GM23338 (cell line): ENCODE results near the gene ESRP2. TPM values are rescaled to one million over a fixed set of nuclear protein-coding genes. Genes with fewer than 3 reads are reported as not detected.
A peak's percentile ranks its signal among the peaks of the same experiment; 100 is the strongest.

Experiments
- ATAC-seq: fragments of 200-7000 bp; cut with Tn5 transposase; 3 replicates; pipeline ENCODE4 v1.9.1; 2020
- DNase-seq: peaks from one replicate; pipeline ENCODE4 v3.0.0-alpha.2; 2015; ENCODE audit warnings: low spot score
- H2AFZ ChIP-seq: fragments of 200-600 bp; sonication (generic); 2 replicates; pipeline ENCODE4 v1.8.0; 2016; ENCODE audit warnings: antibody characterized with exemption, mild to moderate bottlenecking, moderate library complexity
- H3F3A ChIP-seq: fragments of 200-600 bp; sonication (generic); replicated peaks from 2 replicates; pipeline ENCODE4 v1.8.0; 2017; ENCODE audit warnings: antibody characterized with exemption, mixed run types, low read depth
- H3K27ac ChIP-seq: fragments of 200-600 bp; sonication (generic); 2 replicates; pipeline ENCODE4 v1.6.1; 2016; ENCODE audit warnings: low read depth
- H3K27me3 ChIP-seq: fragments of 200-600 bp; sonication (generic); 2 replicates; pipeline ENCODE4 v1.8.0; 2016; ENCODE audit warnings: mild to moderate bottlenecking, mixed run types, moderate library complexity; ENCODE audit not compliant: insufficient read depth
- H3K36me3 ChIP-seq: fragments of 200-600 bp; sonication (generic); 2 replicates; pipeline ENCODE4 v1.8.0; 2016; ENCODE audit warnings: mild to moderate bottlenecking; ENCODE audit not compliant: insufficient read depth
- H3K4me1 ChIP-seq: fragments of 200-600 bp; sonication (generic); 2 replicates; pipeline ENCODE4 v1.8.0; 2016; ENCODE audit warnings: mild to moderate bottlenecking, moderate library complexity; ENCODE audit not compliant: insufficient read depth
- H3K4me2 ChIP-seq: fragments of 200-600 bp; sonication (generic); 2 replicates; pipeline ENCODE4 v1.7.1; 2017; ENCODE audit warnings: mixed run types
- H3K4me3 ChIP-seq: fragments of 200-600 bp; sonication (generic); 2 replicates; pipeline ENCODE4 v1.6.1; 2016; ENCODE audit warnings: mixed run types
- H3K79me2 ChIP-seq: fragments of 200-600 bp; sonication (generic); replicated peaks from 2 replicates; pipeline ENCODE4 v1.8.0; 2017; ENCODE audit warnings: mild to moderate bottlenecking; ENCODE audit not compliant: insufficient read depth
- H3K9me2 ChIP-seq: fragments of 200-600 bp; sonication (generic); 2 replicates; pipeline ENCODE4 v1.8.0; 2017; ENCODE audit not compliant: insufficient read depth
- H4K20me1 ChIP-seq: fragments of 200-600 bp; sonication (generic); replicated peaks from 2 replicates; pipeline ENCODE4 v1.8.0; 2017; ENCODE audit warnings: mild to moderate bottlenecking; ENCODE audit not compliant: insufficient read depth
- H3K27ac Mint-ChIP-seq: 2 replicates; pipeline ENCODE4 v1.8.0; 2020; ENCODE audit warnings: inconsistent platforms, mild to moderate bottlenecking, moderate library complexity, mixed read lengths
- H3K27me3 Mint-ChIP-seq: 3 replicates; pipeline ENCODE4 v1.8.0; 2022; ENCODE audit warnings: low read depth, mild to moderate bottlenecking, moderate library complexity, mixed read lengths, inconsistent platforms; ENCODE audit not compliant: insufficient read depth, poor library complexity
- H3K36me3 Mint-ChIP-seq: 3 replicates; pipeline ENCODE4 v1.8.0; 2021; ENCODE audit warnings: low read depth, mild to moderate bottlenecking, inconsistent platforms, moderate library complexity, mixed read lengths
- H3K4me1 Mint-ChIP-seq: 3 replicates; pipeline ENCODE4 v1.8.0; 2020; ENCODE audit warnings: mild to moderate bottlenecking, inconsistent platforms, mixed read lengths
- H3K4me3 Mint-ChIP-seq: 3 replicates; pipeline ENCODE4 v1.8.0; 2021; ENCODE audit warnings: moderate library complexity, mild to moderate bottlenecking, inconsistent platforms, mixed read lengths
- H3K9me3 Mint-ChIP-seq: 3 replicates; pipeline ENCODE4 v1.8.0; 2020; ENCODE audit warnings: moderate library complexity, mild to moderate bottlenecking, inconsistent platforms, mixed read lengths
- CREB1 ChIP-seq: fragments of 250-450 bp; sonication (Bioruptor Pico); IDR thresholded peaks from 2 replicates; pipeline ENCODE4 v1.5.0; 2020; ENCODE audit warnings: low read depth, mild to moderate bottlenecking, moderate library complexity
- CTCF ChIP-seq, 2 experiments: fragments of 200-600 bp in 1 of 2; sonication (generic) in 1 of 2; conservative IDR thresholded peaks; 2 replicates each; pipeline versions ENCODE4 v1.5.1 to v1.6.1; 2016 to 2017; ENCODE audit warnings: antibody characterized with exemption in 2 of 2, low read depth in 2 of 2, mild to moderate bottlenecking in 2 of 2, moderate library complexity in 1 of 2
- EZH2phosphoT487 ChIP-seq: fragments of 200-600 bp; sonication (generic); IDR thresholded peaks from one replicate; pipeline ENCODE4 v1.8.1; 2018; ENCODE audit warnings: antibody characterized with exemption; ENCODE audit not compliant: unreplicated experiment
- JUNB ChIP-seq: IDR thresholded peaks from one replicate; pipeline ENCODE4 v1.6.1; 2016; ENCODE audit warnings: antibody characterized with exemption; ENCODE audit not compliant: unreplicated experiment
- POLR2AphosphoS5 ChIP-seq: IDR thresholded peaks from 2 replicates; pipeline ENCODE4 v1.6.1; 2016; ENCODE audit warnings: antibody characterized with exemption, low read depth
- REST ChIP-seq: IDR thresholded peaks from one replicate; pipeline ENCODE4 v1.6.1; 2018; ENCODE audit warnings: antibody characterized with exemption; ENCODE audit not compliant: unreplicated experiment
- ZNF114 ChIP-seq: fragments of 250-450 bp; sonication (Bioruptor Pico); IDR thresholded peaks from 2 replicates; pipeline ENCODE4 v1.5.0; 2020; ENCODE audit warnings: mild to moderate bottlenecking, moderate library complexity
- ZNF331 ChIP-seq: fragments of 250-450 bp; sonication (Bioruptor Pico); IDR thresholded peaks from 2 replicates; pipeline ENCODE4 v1.5.0; 2020; ENCODE audit warnings: low read depth, mild to moderate bottlenecking, moderate library complexity
- polyA plus RNA-seq: library from polyadenylated mRNA; unstranded; fragments of >200 nt; fragmentation: Nextera tagmentation; extraction: Ambion mirVana; gene quantifications from 2 replicates; pipeline ENCODE4 v1.2.1, GENCODE V29; 2016
- total RNA-seq: library from RNA; depleted of rRNA; stranded (reverse); fragments of >200 nt; shearing (Covaris generic); gene quantifications from 2 replicates; pipeline ENCODE4 v1.2.3, GENCODE V29; 2014
- TF ChIP-seq, protein P1 (sequence below): fragments of 250-450 bp; sonication (Bioruptor Pico); IDR thresholded peaks from 2 replicates; pipeline ENCODE4 v1.5.0; 2020; ENCODE audit warnings: mild to moderate bottlenecking, moderate library complexity

Gene ESRP2
- total and polyA plus RNA-seq, 2 experiments from 2014 or later, result 16.2 to 44.0 TPM

GRCh38 chr16:68227183-68227793 is 8.6 kb downstream of the ESRP2 start (continued):
- TF ChIP-seq, protein P1, sequence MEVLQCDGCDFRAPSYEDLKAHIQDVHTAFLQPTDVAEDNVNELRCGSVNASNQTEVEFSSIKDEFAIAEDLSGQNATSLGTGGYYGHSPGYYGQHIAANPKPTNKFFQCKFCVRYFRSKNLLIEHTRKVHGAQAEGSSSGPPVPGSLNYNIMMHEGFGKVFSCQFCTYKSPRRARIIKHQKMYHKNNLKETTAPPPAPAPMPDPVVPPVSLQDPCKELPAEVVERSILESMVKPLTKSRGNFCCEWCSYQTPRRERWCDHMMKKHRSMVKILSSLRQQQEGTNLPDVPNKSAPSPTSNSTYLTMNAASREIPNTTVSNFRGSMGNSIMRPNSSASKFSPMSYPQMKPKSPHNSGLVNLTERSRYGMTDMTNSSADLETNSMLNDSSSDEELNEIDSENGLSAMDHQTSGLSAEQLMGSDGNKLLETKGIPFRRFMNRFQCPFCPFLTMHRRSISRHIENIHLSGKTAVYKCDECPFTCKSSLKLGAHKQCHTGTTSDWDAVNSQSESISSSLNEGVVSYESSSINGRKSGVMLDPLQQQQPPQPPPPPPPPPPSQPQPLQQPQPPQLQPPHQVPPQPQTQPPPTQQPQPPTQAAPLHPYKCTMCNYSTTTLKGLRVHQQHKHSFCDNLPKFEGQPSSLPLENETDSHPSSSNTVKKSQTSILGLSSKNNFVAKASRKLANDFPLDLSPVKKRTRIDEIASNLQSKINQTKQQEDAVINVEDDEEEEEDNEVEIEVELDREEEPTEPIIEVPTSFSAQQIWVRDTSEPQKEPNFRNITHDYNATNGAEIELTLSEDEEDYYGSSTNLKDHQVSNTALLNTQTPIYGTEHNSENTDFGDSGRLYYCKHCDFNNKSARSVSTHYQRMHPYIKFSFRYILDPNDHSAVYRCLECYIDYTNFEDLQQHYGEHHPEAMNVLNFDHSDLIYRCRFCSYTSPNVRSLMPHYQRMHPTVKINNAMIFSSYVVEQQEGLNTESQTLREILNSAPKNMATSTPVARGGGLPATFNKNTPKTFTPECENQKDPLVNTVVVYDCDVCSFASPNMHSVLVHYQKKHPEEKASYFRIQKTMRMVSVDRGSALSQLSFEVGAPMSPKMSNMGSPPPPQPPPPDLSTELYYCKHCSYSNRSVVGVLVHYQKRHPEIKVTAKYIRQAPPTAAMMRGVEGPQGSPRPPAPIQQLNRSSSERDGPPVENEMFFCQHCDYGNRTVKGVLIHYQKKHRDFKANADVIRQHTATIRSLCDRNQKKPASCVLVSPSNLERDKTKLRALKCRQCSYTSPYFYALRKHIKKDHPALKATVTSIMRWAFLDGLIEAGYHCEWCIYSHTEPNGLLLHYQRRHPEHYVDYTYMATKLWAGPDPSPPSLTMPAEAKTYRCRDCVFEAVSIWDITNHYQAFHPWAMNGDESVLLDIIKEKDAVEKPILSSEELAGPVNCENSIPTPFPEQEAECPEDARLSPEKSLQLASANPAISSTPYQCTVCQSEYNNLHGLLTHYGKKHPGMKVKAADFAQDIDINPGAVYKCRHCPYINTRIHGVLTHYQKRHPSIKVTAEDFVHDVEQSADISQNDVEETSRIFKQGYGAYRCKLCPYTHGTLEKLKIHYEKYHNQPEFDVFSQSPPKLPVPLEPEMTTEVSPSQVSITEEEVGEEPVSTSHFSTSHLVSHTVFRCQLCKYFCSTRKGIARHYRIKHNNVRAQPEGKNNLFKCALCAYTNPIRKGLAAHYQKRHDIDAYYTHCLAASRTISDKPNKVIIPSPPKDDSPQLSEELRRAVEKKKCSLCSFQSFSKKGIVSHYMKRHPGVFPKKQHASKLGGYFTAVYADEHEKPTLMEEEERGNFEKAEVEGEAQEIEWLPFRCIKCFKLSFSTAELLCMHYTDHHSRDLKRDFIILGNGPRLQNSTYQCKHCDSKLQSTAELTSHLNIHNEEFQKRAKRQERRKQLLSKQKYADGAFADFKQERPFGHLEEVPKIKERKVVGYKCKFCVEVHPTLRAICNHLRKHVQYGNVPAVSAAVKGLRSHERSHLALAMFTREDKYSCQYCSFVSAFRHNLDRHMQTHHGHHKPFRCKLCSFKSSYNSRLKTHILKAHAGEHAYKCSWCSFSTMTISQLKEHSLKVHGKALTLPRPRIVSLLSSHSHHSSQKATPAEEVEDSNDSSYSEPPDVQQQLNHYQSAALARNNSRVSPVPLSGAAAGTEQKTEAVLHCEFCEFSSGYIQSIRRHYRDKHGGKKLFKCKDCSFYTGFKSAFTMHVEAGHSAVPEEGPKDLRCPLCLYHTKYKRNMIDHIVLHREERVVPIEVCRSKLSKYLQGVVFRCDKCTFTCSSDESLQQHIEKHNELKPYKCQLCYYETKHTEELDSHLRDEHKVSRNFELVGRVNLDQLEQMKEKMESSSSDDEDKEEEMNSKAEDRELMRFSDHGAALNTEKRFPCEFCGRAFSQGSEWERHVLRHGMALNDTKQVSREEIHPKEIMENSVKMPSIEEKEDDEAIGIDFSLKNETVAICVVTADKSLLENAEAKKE, result no peak

DNA sequence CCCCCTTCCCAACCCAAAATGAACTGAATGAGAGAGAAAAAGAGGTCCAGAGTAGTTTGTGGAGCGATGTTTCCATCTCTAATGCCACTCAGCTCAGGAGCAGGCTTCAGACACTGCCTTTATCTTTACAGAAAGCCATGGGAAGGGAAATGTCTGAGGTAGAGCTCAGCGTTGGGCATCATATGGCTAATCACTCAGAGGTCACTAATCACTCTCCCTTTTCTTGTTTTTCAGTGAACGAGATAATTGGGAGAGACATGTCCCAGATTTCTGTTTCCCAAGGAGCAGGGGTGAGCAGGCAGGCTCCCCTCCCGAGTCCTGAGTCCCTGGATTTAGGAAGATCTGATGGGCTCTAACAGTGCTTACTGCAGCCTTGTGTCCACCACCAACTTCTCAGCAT is 9.8 kb downstream of the ESRP2 start:
- Histone ChIP-seq H3K27me3 (no peaks in the 10 kb centered on the region), H2AFZ (no peak overlapping the region), H3K4me1 (no peaks in the 10 kb centered on the region; the same call in 1 of the 2 replicates), H4K20me1 (no peaks in the 10 kb centered on the region; the same call in 1 of the 2 replicates), H3K9me2 (no peaks in the 10 kb centered on the region), H3K4me2 (no peak overlapping the region), H3F3A (peaks cover 9% of the 10 kb centered on the region; the same call in 1 of the 2 replicates), H3K4me3 (no peak overlapping the region), H3K79me2 (no peaks in the 10 kb centered on the region), H3K27ac (peak overlapping the region; percentile 69; the same call in 1 of the 2 replicates), H3K36me3 (peaks cover 4% of the 10 kb centered on the region; the same call in 1 of the 2 replicates)
- H3K4me3 Mint-ChIP-seq, result no peak overlapping the region
- peaks cover 4% of the 10 kb centered on the region for H3K27me3 Mint-ChIP-seq
- peaks cover 26% of the 10 kb centered on the region for H3K36me3 Mint-ChIP-seq
- H3K4me1 Mint-ChIP-seq, result peaks cover 2% of the 10 kb centered on the region; the same call in 2 of the 3 replicates
- ATAC-seq, result no peak
- H3K9me3 Mint-ChIP-seq, result no peaks in the 10 kb centered on the region
- H3K27ac Mint-ChIP-seq, result no peak overlapping the region
- DNase-seq, result no peak
- no peak for TF ChIP-seq EZH2phosphoT487
- TF ChIP-seq REST, result no peak
- no peak for TF ChIP-seq POLR2AphosphoS5
- TF ChIP-seq CTCF (conservative IDR thresholded peaks at IDR 0.05; ENCODE audit: low read depth in 2 of 2), result no peak
- no peak for TF ChIP-seq CREB1 (CRISPR knock-in tag)
- no peak for TF ChIP-seq JUNB
- no peak for TF ChIP-seq ZNF331 (CRISPR knock-in tag)
- no peak for TF ChIP-seq ZNF114 (CRISPR knock-in tag)
